ENCODE data around the gene ZCCHC7. TPM values are rescaled to one million over a fixed set of nuclear protein-coding genes. Genes with fewer than 3 reads are reported as not detected.
"Not testable (repeated sequence)": the region's sequence is repeated elsewhere in the genome, so short reads cannot be mapped to it uniquely, and the experiment has no call there.

Gene ZCCHC7
- total RNA-seq, 2 experiments from 2014 or later, result 76.4 to 108 TPM

DNA sequence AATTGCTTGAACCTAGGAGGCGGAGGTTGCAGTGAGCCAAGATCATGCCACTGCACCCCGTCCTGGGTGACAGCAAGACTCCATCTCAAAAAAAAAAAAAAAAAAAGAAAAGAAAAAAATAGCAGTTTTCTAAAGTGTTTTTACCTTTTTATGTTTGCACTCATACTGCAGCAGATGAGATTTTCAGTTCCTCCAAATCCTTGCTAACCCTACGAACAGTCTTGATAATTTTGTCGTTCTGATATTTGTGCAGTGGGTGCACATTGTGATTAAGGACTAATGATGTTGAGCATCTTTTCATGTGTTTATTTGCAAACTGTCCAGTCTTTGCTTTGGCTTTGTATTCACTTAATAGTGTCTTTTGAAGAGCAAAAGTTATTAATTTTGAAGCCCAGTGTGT is 42.9 kb downstream of the ZCCHC7 start:
- Histone ChIP-seq H3K4me2 (ENCODE audit: low read length) (peak overlapping the region; percentile 63), H2AFZ (ENCODE audit: low read length) (no peak overlapping the region), H3K36me3 (ENCODE audit: insufficient read depth, low read length) (peaks cover 91% of the 10 kb centered on the region), H3K79me2 (ENCODE audit: insufficient read depth, low read depth, low read length) (peaks cover 58% of the 10 kb centered on the region; the same call in 1 of the 2 replicates), H3K27ac (ENCODE audit: low read depth, low read length, poor library complexity, severe bottlenecking) (peak overlapping the region; percentile 59), H3K9me2 (ENCODE audit: insufficient read depth, low read length) (no peaks in the 10 kb centered on the region), H3K4me3 (ENCODE audit: low read depth, low read length, poor library complexity, severe bottlenecking) (peak overlapping the region; percentile 25), H3K9me3 (ENCODE audit: low read length) (0 out of 2 replicates have a peak, but pooled peaks cover 3% of the 10 kb centered on the region), H4K20me1 (ENCODE audit: insufficient read depth, low read length) (no peaks in the 10 kb centered on the region), H3K4me1 (ENCODE audit: insufficient read depth, low read length, poor library complexity, severe bottlenecking) (peaks cover 39% of the 10 kb centered on the region)
- ChIA-PET CTCF (ENCODE audit: unreplicated experiment) (no interaction called here), POLR2A (interaction anchor here (1.1 to 1.5 kb wide), 2 partner anchors 13 to 29 kb away, joined by 3 read pairs; no protein-coding TSS in a partner anchor)
- no peak for TF ChIP-seq CTCF (conservative IDR thresholded peaks at IDR 0.05; ENCODE audit: low read length)
- no peak for TF ChIP-seq EZH2phosphoT487 (IDR thresholded peaks at IDR 0.05; ENCODE audit: borderline replicate concordance, low read depth, low read length)
- peak; percentile 68 for DNase-seq (ENCODE audit: low spot score)
- intact Hi-C loops (cut with micrococcal nuclease; ENCODE audit: unreplicated experiment), result no loop called here
- BruUV-seq (replicated peaks), result no TSS peak

- intact Hi-C loops (cut with micrococcal nuclease; ENCODE audit: unreplicated experiment); CTCF ChIA-PET (ENCODE audit: unreplicated experiment): not testable (repeated sequence)
- POLR2A ChIA-PET, result interaction anchor here (0.6 to 1.1 kb wide), 2 partner anchors 12 kb away, joined by 3 read pairs; no protein-coding TSS in a partner anchor
Measured at GRCh38 chr9:37164335-37164734, 44.0 kb downstream of the ZCCHC7 start.

GRCh38 chr9:37165644-37166043 is 45.3 kb downstream of the ZCCHC7 start:
- no peaks in the 10 kb centered on the region for H4K20me1 ChIP-seq (ENCODE audit: insufficient read depth, low read length)
- no peak overlapping the region for H2AFZ ChIP-seq (ENCODE audit: low read length)
- 0 out of 2 replicates have a peak, but pooled peaks cover 3% of the 10 kb centered on the region for H3K9me3 ChIP-seq (ENCODE audit: low read length)
- DNase-seq (ENCODE audit: low spot score), result no peak
- H3K4me1 ChIP-seq (ENCODE audit: insufficient read depth, low read length, poor library complexity, severe bottlenecking), result peaks cover 39% of the 10 kb centered on the region
- intact Hi-C loops (cut with micrococcal nuclease; ENCODE audit: unreplicated experiment), result no loop called here
- no peak overlapping the region for H3K4me2 ChIP-seq (ENCODE audit: low read length)
- H3K9me2 ChIP-seq (ENCODE audit: insufficient read depth, low read length), result no peaks in the 10 kb centered on the region
- no peak overlapping the region for H3K27ac ChIP-seq (ENCODE audit: low read depth, low read length, poor library complexity, severe bottlenecking)
- peaks cover 50% of the 10 kb centered on the region; the same call in 1 of the 2 replicates for H3K79me2 ChIP-seq (ENCODE audit: insufficient read depth, low read depth, low read length)
- H3K4me3 ChIP-seq (ENCODE audit: low read depth, low read length, poor library complexity, severe bottlenecking), result no peak overlapping the region
- peaks cover 88% of the 10 kb centered on the region for H3K36me3 ChIP-seq (ENCODE audit: insufficient read depth, low read length)
- BruUV-seq (replicated peaks), result TSS peak; percentile 3
- POLR2A ChIA-PET, result interaction anchor here (0.6 to 1.6 kb wide), 9 partner anchors 9 to 135 kb away, joined by 3 to 6 read pairs (median 3); no protein-coding TSS in a partner anchor
- TF ChIP-seq CTCF (conservative IDR thresholded peaks at IDR 0.05; ENCODE audit: low read length), result no peak
- no peak for TF ChIP-seq EZH2phosphoT487 (IDR thresholded peaks at IDR 0.05; ENCODE audit: borderline replicate concordance, low read depth, low read length)
- CTCF ChIA-PET (ENCODE audit: unreplicated experiment), result no interaction called here

More at GRCh38 chr9:37164335-37164734, 44.0 kb downstream of the ZCCHC7 start:
- H3K9me2 ChIP-seq (ENCODE audit: insufficient read depth, low read length); DNase-seq (ENCODE audit: low spot score); H3K27ac ChIP-seq (ENCODE audit: low read depth, low read length, poor library complexity, severe bottlenecking); BruUV-seq (replicated peaks); H4K20me1 ChIP-seq (ENCODE audit: insufficient read depth, low read length); H3K4me3 ChIP-seq (ENCODE audit: low read depth, low read length, poor library complexity, severe bottlenecking); H3K9me3 ChIP-seq (ENCODE audit: low read length); H2AFZ ChIP-seq (ENCODE audit: low read length); H3K4me2 ChIP-seq (ENCODE audit: low read length): not testable (repeated sequence)
- H3K79me2 ChIP-seq (ENCODE audit: insufficient read depth, low read depth, low read length), result peaks cover 47% of the 10 kb centered on the region; the same call in 1 of the 2 replicates
- peaks cover 91% of the 10 kb centered on the region for H3K36me3 ChIP-seq (ENCODE audit: insufficient read depth, low read length)
- peaks cover 39% of the 10 kb centered on the region for H3K4me1 ChIP-seq (ENCODE audit: insufficient read depth, low read length, poor library complexity, severe bottlenecking)

All from OCI-LY7 (cell line).